OCI-LY3 (cell line): ENCODE measurements around the gene RNF225.

Experiments
- EZH2phosphoT487 ChIP-seq: fragments of 200-600 bp; shearing (Covaris generic); IDR thresholded peaks from 2 replicates; pipeline ENCODE4 v1.6.1; 2018; ENCODE audit warnings: antibody characterized with exemption, mixed run types, low read depth
- TF ChIP-seq, protein P1 (sequence below): fragments of 200-600, 300-600 bp; sonication (generic); IDR thresholded peaks from 2 replicates; pipeline ENCODE4 v1.5.1; 2014; ENCODE audit warnings: antibody characterized with exemption, low read length, low read depth

DNA sequence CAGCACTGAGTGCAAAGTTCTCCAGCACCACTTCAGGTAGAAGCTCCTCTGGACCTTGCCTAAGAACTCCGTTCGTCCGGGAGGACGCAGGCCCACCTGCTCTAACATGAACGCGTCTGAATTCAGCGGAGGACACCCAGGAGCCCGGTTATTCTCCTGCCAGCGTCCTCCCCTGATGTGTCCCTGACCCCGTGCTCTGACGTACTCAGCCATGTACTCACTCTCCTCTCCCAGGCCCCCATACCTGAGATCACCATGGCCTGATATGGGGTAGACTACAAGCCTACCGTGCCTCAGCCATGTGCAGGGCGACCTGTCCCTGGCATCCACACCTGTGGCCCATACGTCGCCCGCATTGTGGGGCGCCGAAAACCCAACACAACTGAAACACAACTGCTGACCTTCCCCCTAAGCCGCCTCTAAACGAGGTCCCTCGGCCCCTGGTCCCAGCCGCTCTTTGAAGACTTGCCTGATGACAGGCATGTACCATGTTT lies 12.2 kb downstream of the RNF225 start:
- TF ChIP-seq, protein P1, sequence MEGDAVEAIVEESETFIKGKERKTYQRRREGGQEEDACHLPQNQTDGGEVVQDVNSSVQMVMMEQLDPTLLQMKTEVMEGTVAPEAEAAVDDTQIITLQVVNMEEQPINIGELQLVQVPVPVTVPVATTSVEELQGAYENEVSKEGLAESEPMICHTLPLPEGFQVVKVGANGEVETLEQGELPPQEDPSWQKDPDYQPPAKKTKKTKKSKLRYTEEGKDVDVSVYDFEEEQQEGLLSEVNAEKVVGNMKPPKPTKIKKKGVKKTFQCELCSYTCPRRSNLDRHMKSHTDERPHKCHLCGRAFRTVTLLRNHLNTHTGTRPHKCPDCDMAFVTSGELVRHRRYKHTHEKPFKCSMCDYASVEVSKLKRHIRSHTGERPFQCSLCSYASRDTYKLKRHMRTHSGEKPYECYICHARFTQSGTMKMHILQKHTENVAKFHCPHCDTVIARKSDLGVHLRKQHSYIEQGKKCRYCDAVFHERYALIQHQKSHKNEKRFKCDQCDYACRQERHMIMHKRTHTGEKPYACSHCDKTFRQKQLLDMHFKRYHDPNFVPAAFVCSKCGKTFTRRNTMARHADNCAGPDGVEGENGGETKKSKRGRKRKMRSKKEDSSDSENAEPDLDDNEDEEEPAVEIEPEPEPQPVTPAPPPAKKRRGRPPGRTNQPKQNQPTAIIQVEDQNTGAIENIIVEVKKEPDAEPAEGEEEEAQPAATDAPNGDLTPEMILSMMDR = no peak
- TF ChIP-seq EZH2phosphoT487 = no peak
